Naive B cell (primary cell): Measurements from ENCODE around the gene TADA2B. TPM values are rescaled to one million over a fixed set of nuclear protein-coding genes. Genes with fewer than 3 reads are reported as not detected.

Experiments used
- ATAC-seq, 2 donors: fragments of 150-1000 bp; cut with Tn5 transposase; 2 replicates each; pipeline ENCODE4 v1.10.0; 2021; ENCODE audit warnings: low read depth in 2 of 2, mild to moderate bottlenecking in 2 of 2, moderate library complexity in 2 of 2
- DNase-seq: peaks from one replicate; pipeline ENCODE4 v3.0.0; 2022
- H3K27ac Mint-ChIP-seq, 6 donors: one replicate each; pipeline ENCODE4 v1.8.0; 2020 to 2022; ENCODE audit warnings: mild to moderate bottlenecking in 6 of 6, mixed read lengths in 6 of 6, moderate library complexity in 5 of 6, inconsistent platforms in 2 of 6
- H3K27me3 Mint-ChIP-seq, 3 donors: one replicate each; pipeline ENCODE4 v1.8.0; 2021 to 2022; ENCODE audit warnings: mixed read lengths in 3 of 3, mild to moderate bottlenecking in 1 of 3
- H3K36me3 Mint-ChIP-seq, 2 donors: one replicate each; pipeline ENCODE4 v1.8.0; 2020 to 2022; ENCODE audit warnings: mixed read lengths in 2 of 2, inconsistent platforms in 1 of 2, mild to moderate bottlenecking in 1 of 2
- H3K4me1 Mint-ChIP-seq, 3 donors: one replicate each; pipeline ENCODE4 v1.8.0; 2020 to 2022; ENCODE audit warnings: mixed read lengths in 3 of 3, inconsistent platforms in 1 of 3, mild to moderate bottlenecking in 1 of 3, moderate library complexity in 1 of 3
- H3K4me3 Mint-ChIP-seq, 8 donors: one replicate each; pipeline ENCODE4 v1.8.0; 2020 to 2022; ENCODE audit warnings: mild to moderate bottlenecking in 8 of 8, mixed read lengths in 8 of 8, moderate library complexity in 8 of 8, inconsistent platforms in 2 of 8
- H3K9me3 Mint-ChIP-seq, 7 donors: one replicate each; pipeline ENCODE4 v1.8.0; 2020 to 2022; ENCODE audit warnings: mixed read lengths in 7 of 7, mild to moderate bottlenecking in 5 of 7, inconsistent platforms in 2 of 7, moderate library complexity in 1 of 7
- polyA plus RNA-seq, 6 donors: library from polyadenylated mRNA; unstranded; fragments of 300-500 nt; fragmentation: Illumina TruSeq; gene quantifications; one replicate each; pipeline ENCODE4 v1.2.3, GENCODE V29; 2021; ENCODE audit warnings: low read depth in 6 of 6

TADA2B gene
- polyA plus RNA-seq, 6 donors from 2014 or later, result 4.2 to 6.3 (median 5.1) TPM

DNA sequence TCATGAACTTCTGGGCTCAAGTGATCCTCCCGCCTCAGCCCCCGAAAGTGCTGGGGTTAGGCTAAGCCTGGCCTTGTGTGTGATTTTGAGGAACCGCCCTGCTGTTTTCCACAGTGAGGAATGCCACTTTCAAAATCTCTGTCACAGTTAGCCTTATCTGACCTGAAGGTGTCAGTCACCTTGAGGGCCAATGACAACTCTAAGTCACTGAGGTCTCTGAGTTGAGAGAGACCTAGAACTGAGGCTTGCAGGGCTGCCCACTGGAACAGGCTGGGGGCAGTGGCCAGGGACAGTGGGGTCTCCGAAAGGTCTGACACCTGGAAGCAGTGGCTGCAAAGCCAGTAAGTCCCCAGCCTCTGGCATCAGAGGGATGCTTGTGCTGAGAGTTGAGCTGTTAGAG lies 6.1 kb downstream of the TADA2B start:
- Mint-ChIP-seq H3K27ac (peak overlapping the region in 1 of 6 donors; percentile 26), H3K36me3 (peaks cover 4 to 6% of the 10 kb centered on the region in 2 donors), H3K27me3 (no peaks in the 10 kb centered on the region), H3K4me3 (peak overlapping the region in 1 of 8 donors; percentile 10), H3K4me1 (peaks cover 46 to 57% (median 46%) of the 10 kb centered on the region in 3 donors), H3K9me3 (no peaks in the 10 kb centered on the region)
- no peak for DNase-seq
- ATAC-seq, result no peak

DNA sequence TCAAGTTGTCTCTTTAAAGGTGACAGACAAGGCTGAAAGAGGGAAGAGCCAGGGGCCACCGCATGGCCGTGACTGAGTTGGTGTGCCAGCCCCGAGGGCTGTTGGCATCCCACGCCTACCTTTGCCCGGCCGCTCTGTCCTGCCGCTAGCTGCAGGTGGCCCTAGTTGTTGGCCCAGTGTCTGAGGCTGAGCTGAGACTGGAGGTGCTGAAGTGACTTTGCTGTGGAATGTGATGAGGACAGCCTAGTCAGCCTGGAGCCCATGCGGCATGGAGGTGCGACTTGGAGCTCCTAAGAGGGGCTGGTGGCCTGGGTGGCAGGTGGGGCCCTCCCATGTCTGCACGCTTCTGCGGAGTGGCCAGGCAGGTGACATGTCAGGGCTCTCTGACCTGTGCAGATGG lies 6.6 kb downstream of the TADA2B start:
- ATAC-seq (no peak), DNase-seq (no peak)
- Mint-ChIP-seq H3K9me3 (no peaks in the 10 kb centered on the region), H3K4me1 (peaks cover 44 to 53% (median 47%) of the 10 kb centered on the region in 3 donors), H3K36me3 (peaks cover 7 to 10% of the 10 kb centered on the region in 2 donors), H3K27ac (peak overlapping the region in 1 of 6 donors; percentile 26), H3K27me3 (no peaks in the 10 kb centered on the region), H3K4me3 (no peak overlapping the region)

DNA sequence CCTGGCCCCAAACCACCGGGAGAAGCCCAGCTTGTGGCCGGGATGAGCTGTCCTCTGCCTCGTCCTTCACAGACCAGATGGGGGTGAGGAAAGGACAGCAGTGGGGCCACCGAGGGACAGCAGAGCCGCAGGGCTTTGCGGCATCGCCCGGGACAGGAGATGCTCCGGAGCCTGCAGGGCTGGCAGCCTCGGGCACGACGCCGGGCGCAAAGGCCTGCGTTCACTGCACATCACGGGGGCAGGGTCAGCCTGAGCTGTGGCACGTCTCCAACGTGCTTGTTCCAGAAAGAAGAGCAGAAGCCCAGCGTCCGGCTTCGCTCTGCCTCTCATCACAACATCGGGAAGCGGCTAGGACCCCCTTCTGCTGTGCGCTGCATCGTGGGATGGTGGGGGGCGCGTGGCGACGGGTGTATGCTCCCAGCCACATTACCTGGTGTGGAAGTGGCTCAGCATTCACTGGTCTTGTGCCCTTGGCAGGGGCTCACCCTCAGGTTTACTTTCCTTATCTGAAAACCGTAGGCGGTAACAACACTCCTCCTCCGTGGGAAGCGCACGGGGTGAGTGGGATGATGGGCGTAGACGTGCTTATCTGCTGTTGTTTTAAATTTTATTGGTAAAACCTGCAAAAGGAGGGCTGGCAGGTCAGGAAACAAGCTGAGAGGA lies 7.4 kb downstream of the TADA2B start:
- Mint-ChIP-seq H3K27me3 (no peaks in the 10 kb centered on the region), H3K4me3 (no peak overlapping the region)

DNA sequence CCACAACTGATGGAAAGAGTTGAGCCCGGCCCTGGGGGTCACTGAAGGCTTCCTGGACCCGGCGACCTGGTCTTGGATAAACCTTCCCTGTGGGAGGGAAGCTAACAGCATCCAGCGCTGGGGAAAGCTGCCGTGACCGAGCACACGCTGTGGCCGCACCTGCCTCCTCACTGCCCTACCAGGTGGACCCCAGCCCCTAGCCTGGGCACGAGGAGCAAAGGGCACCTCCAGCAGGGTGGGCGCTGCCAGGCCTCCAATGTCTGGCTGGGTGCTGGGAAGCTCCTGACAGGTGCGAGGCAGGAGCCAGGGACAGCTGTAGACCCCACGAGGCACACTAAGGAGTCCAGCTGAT lies 7.9 kb downstream of the TADA2B start:
- Mint-ChIP-seq H3K4me1 (peaks cover 31 to 39% (median 33%) of the 10 kb centered on the region in 3 donors), H3K27ac (no peak overlapping the region), H3K27me3 (no peaks in the 10 kb centered on the region), H3K36me3 (peaks cover 7 to 10% of the 10 kb centered on the region in 2 donors), H3K4me3 (no peak overlapping the region), H3K9me3 (no peaks in the 10 kb centered on the region)
- DNase-seq, result no peak
- ATAC-seq, result no peak

More for the DNA sequence above, 7.4 kb downstream of the TADA2B start:
- DNase-seq (no peak), ATAC-seq (no peak)
- H3K4me1 Mint-ChIP-seq, result peaks cover 36 to 44% (median 38%) of the 10 kb centered on the region in 3 donors
- H3K9me3 Mint-ChIP-seq, result no peaks in the 10 kb centered on the region
- no peak overlapping the region for H3K27ac Mint-ChIP-seq
- peaks cover 7 to 10% of the 10 kb centered on the region in 2 donors for H3K36me3 Mint-ChIP-seq

GRCh38 chr4:7051905-7052304 lies 8.7 kb downstream of the TADA2B start:
- H3K4me3 Mint-ChIP-seq, result no peak overlapping the region
- H3K27ac Mint-ChIP-seq, result no peak overlapping the region
- no peaks in the 10 kb centered on the region for H3K27me3 Mint-ChIP-seq
- H3K4me1 Mint-ChIP-seq, result peaks cover 23 to 31% (median 25%) of the 10 kb centered on the region in 3 donors
- no peak for DNase-seq
- peaks cover 7 to 10% of the 10 kb centered on the region in 2 donors for H3K36me3 Mint-ChIP-seq
- ATAC-seq, result no peak
- no peaks in the 10 kb centered on the region for H3K9me3 Mint-ChIP-seq

DNA sequence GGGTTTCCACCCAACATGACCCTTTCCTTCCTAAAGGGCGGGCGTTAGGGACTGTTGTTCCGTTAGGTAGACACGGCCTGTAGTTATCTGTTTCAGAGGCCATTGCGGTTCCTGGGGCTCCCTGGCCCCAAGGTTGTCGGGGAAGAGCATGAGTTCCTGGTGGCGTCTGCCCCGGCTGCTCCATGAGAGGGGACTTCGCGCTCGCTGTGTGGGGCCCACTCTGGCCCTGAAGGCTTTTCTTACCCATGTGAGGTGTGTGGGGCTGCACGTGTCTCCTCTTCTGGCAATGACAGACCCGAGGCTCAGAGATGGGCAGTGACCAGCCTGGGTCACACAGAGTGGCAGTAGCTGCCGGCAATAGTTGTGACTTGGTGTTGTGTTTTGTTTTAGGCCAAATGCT lies 9.1 kb downstream of the TADA2B start:
- DNase-seq (no peak), ATAC-seq (no peak)
- no peaks in the 10 kb centered on the region for H3K9me3 Mint-ChIP-seq
- H3K36me3 Mint-ChIP-seq, result peaks cover 7 to 10% of the 10 kb centered on the region in 2 donors
- no peaks in the 10 kb centered on the region for H3K27me3 Mint-ChIP-seq
- H3K4me3 Mint-ChIP-seq, result no peak overlapping the region
- peaks cover 19 to 27% (median 21%) of the 10 kb centered on the region in 3 donors for H3K4me1 Mint-ChIP-seq
- H3K27ac Mint-ChIP-seq, result no peak overlapping the region

GRCh38 chr4:7052923-7053715 lies 9.9 kb downstream of the TADA2B start:
- Mint-ChIP-seq H3K27me3 (no peaks in the 10 kb centered on the region), H3K4me3 (no peak overlapping the region), H3K4me1 (peaks cover 15 to 22% (median 18%) of the 10 kb centered on the region in 3 donors), H3K27ac (peak overlapping the region in 1 of 6 donors; percentile 28), H3K9me3 (no peaks in the 10 kb centered on the region), H3K36me3 (peaks cover 7 to 10% of the 10 kb centered on the region in 2 donors)
- DNase-seq, result no peak
- ATAC-seq, result no peak

DNA sequence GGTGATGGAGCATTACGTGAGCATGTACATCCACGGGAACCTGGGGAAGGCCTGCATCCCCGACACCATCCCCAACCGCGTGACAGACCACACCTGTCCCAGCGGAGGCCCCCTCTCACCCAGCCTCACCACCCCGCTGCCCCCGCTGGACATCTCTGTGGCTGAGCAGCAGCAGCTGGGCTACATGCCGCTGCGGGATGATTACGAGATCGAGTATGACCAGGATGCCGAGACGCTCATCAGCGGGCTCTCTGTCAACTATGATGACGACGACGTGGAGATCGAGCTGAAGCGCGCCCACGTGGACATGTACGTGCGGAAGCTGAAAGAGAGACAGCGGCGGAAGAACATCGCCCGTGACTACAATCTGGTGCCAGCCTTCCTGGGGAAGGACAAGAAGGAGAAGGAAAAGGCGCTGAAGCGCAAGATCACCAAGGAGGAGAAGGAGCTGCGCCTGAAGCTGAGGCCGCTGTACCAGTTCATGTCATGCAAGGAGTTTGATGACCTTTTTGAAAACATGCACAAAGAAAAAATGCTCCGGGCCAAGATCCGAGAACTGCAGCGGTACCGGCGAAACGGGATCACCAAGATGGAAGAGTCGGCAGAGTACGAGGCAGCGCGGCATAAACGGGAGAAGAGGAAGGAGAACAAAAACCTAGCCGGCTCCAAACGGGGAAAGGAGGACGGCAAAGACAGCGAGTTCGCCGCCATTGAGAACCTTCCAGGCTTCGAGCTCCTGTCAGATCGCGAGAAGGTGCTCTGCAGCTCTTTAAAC lies 11.1 kb downstream of the TADA2B start:
- H3K36me3 Mint-ChIP-seq, result peaks cover 7 to 10% of the 10 kb centered on the region in 2 donors
- H3K9me3 Mint-ChIP-seq, result no peaks in the 10 kb centered on the region
- H3K27ac Mint-ChIP-seq, result peak overlapping the region in 1 of 6 donors; percentile 28
- no peak for DNase-seq
- H3K4me3 Mint-ChIP-seq, result no peak overlapping the region
- no peaks in the 10 kb centered on the region for H3K27me3 Mint-ChIP-seq
- peaks cover 13 to 20% (median 13%) of the 10 kb centered on the region in 3 donors for H3K4me1 Mint-ChIP-seq
- no peak for ATAC-seq

- ATAC-seq, result no peak
- Mint-ChIP-seq H3K9me3 (no peaks in the 10 kb centered on the region), H3K27ac (no peak overlapping the region), H3K4me1 (peaks cover 8 to 17% (median 9%) of the 10 kb centered on the region in 3 donors), H3K36me3 (peaks cover 7 to 10% of the 10 kb centered on the region in 2 donors), H3K27me3 (no peaks in the 10 kb centered on the region), H3K4me3 (no peak overlapping the region)
- DNase-seq, result no peak
These were observed 12.2 kb downstream of the TADA2B start for GRCh38 chr4:7055111-7055989.

DNA sequence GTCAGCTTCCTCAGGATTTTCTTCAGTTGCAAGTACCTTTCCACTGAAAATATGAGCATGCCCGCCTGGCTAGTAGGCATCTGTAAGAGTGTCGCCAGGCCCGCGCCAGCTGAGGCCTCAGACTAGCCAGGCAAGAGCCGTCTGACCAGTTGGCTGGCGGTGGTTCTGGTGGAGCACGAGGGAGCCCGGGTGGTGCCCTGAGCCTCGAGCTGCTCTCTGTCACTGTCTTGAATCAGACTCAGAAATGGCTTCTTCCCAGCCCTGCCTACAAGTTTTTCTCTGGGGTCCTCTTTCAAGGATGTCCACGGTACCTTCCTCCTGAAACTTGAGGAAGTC lies 12.8 kb downstream of the TADA2B start:
- Mint-ChIP-seq H3K9me3 (no peaks in the 10 kb centered on the region), H3K27ac (no peak overlapping the region), H3K4me1 (peaks cover 8 to 17% (median 9%) of the 10 kb centered on the region in 3 donors), H3K4me3 (no peak overlapping the region), H3K27me3 (no peaks in the 10 kb centered on the region), H3K36me3 (peaks cover 7 to 10% of the 10 kb centered on the region in 2 donors)
- no peak for DNase-seq
- ATAC-seq, result no peak

DNA sequence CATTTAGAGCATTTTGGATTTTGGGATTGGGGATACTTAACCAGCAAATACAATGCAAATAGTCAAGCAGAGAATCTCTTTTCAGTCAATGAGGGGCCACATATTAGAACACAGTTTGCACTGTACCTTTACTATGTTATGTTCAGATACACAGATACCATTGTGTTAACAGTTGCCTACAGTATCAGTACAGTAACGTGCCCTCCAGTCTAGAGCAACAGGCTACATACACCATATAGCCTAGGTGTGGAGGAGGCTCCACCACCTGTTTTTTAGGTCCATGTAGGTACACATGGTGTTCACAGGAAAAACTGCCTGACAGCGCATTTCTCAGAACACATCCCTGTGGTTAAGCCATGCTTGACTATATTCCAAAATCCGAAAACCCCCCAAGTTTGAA lies 15.6 kb downstream of the TADA2B start:
- Mint-ChIP-seq H3K36me3 (peaks cover 16 to 19% of the 10 kb centered on the region in 2 donors), H3K9me3 (no peaks in the 10 kb centered on the region), H3K4me1 (peaks cover 10 to 17% (median 11%) of the 10 kb centered on the region in 3 donors), H3K27ac (peak overlapping the region in 2 of 6 donors; percentile 34 to 39), H3K27me3 (no peaks in the 10 kb centered on the region), H3K4me3 (no peak overlapping the region)
- DNase-seq, result no peak
- no peak for ATAC-seq

GRCh38 chr4:7059662-7060061 lies 16.5 kb downstream of the TADA2B start:
- Mint-ChIP-seq H3K4me1 (peaks cover 7 to 21% (median 11%) of the 10 kb centered on the region in 3 donors), H3K36me3 (peaks cover 8 to 15% of the 10 kb centered on the region in 2 donors), H3K27me3 (no peaks in the 10 kb centered on the region), H3K4me3 (no peak overlapping the region), H3K27ac (no peak overlapping the region), H3K9me3 (no peaks in the 10 kb centered on the region)
- DNase-seq (no peak), ATAC-seq (no peak)
